WTC11 (cell line): Measurements from ENCODE around the gene FBXL13. TPM values are rescaled to one million over a fixed set of nuclear protein-coding genes. Genes with fewer than 3 reads are reported as not detected.

Experiments used
- ATAC-seq: fragments of 200-7000 bp; cut with Tn5 transposase; 2 replicates; pipeline ENCODE4 v1.10.0; 2021; ENCODE audit warnings: mild to moderate bottlenecking, moderate library complexity
- CTCF ChIA-PET: fragments of 300-600 bp; sonication (Branson Sonifier 250); formaldehyde crosslinking; loops from one replicate; lab custom pipeline; 2021; ENCODE audit warnings: antibody characterized with exemption; lab: Charles Lee
- POLR2A ChIA-PET: fragments of 350-600 bp; sonication (Branson Sonifier 250); formaldehyde crosslinking; loops from one replicate; lab custom pipeline; 2021; ENCODE audit warnings: antibody characterized with exemption; lab: Charles Lee
- DNase-seq: peaks from one replicate; pipeline ENCODE4 v3.0.0; 2021; ENCODE audit warnings: low spot score
- H3K27ac Mint-ChIP-seq: 2 replicates; pipeline ENCODE4 v1.8.0; 2021; ENCODE audit warnings: mixed read lengths
- H3K27me3 Mint-ChIP-seq: 2 replicates; pipeline ENCODE4 v1.8.0; 2021; ENCODE audit warnings: low read depth, mild to moderate bottlenecking, moderate library complexity, mixed read lengths
- H3K36me3 Mint-ChIP-seq: 2 replicates; pipeline ENCODE4 v1.8.0; 2021; ENCODE audit warnings: mixed read lengths
- H3K4me1 Mint-ChIP-seq: 2 replicates; pipeline ENCODE4 v1.8.0; 2022; ENCODE audit warnings: mixed read lengths
- H3K4me3 Mint-ChIP-seq: 2 replicates; pipeline ENCODE4 v1.8.0; 2021; ENCODE audit warnings: mild to moderate bottlenecking, moderate library complexity, mixed read lengths
- H3K9me3 Mint-ChIP-seq: 2 replicates; pipeline ENCODE4 v1.8.0; 2021; ENCODE audit warnings: mixed read lengths
- CREB1 ChIP-seq: sonication (generic); formaldehyde crosslinking; IDR thresholded peaks from 2 replicates; pipeline ENCODE4 v1.8.0; 2023; ENCODE audit warnings: mild to moderate bottlenecking, missing genetic modification reagents
- FOXJ3 ChIP-seq: sonication (generic); formaldehyde crosslinking; IDR thresholded peaks from 2 replicates; pipeline ENCODE4 v1.9.0; 2021; ENCODE audit warnings: missing genetic modification reagents, mild to moderate bottlenecking, borderline replicate concordance
- GRHL2 ChIP-seq: fragments of 250-450 bp; sonication (Bioruptor Pico); IDR thresholded peaks from 2 replicates; pipeline ENCODE4 v1.8.0; 2022; ENCODE audit warnings: mild to moderate bottlenecking, moderate library complexity; ENCODE audit not compliant: insufficient replicate concordance, severe bottlenecking
- GTF2I ChIP-seq: fragments of 250-450 bp; sonication (Bioruptor Pico); conservative IDR thresholded peaks from 2 replicates; pipeline ENCODE4 v1.4.0; 2021; ENCODE audit warnings: mild to moderate bottlenecking
- MXD4 ChIP-seq: fragments of 250-450 bp; sonication (Bioruptor Pico); IDR thresholded peaks from 2 replicates; pipeline ENCODE4 v1.8.0; 2021; ENCODE audit warnings: mild to moderate bottlenecking, moderate library complexity, borderline replicate concordance
- NFATC4 ChIP-seq: fragments of 250-450 bp; sonication (Bioruptor Pico); IDR thresholded peaks from 2 replicates; pipeline ENCODE4 v1.9.0; 2021; ENCODE audit warnings: mild to moderate bottlenecking
- NR3C1 ChIP-seq: sonication (generic); formaldehyde crosslinking; conservative IDR thresholded peaks from 2 replicates; pipeline ENCODE4 v1.8.1; 2023; ENCODE audit warnings: low read depth, mild to moderate bottlenecking, missing genetic modification reagents
- TEAD4 ChIP-seq: sonication (generic); formaldehyde crosslinking; IDR thresholded peaks from 2 replicates; pipeline ENCODE4 v1.8.0; 2022; ENCODE audit warnings: mild to moderate bottlenecking, missing genetic modification reagents
- ZNF138 ChIP-seq: sonication (generic); formaldehyde crosslinking; conservative IDR thresholded peaks from 2 replicates; pipeline ENCODE4 v1.8.1; 2022; ENCODE audit warnings: mild to moderate bottlenecking, moderate library complexity, missing genetic modification reagents
- ZNF219 ChIP-seq: sonication (generic); formaldehyde crosslinking; IDR thresholded peaks from 2 replicates; pipeline ENCODE4 v1.8.0; 2023; ENCODE audit warnings: missing genetic modification reagents, mild to moderate bottlenecking, borderline replicate concordance
- ZNF263 ChIP-seq: sonication (generic); formaldehyde crosslinking; IDR thresholded peaks from 2 replicates; pipeline ENCODE4 v1.8.1; 2022; ENCODE audit warnings: low read depth, mild to moderate bottlenecking, moderate library complexity, missing genetic modification reagents
- ZNF416 ChIP-seq: fragments of 250-450 bp; sonication (Bioruptor Pico); IDR thresholded peaks from 2 replicates; pipeline ENCODE4 v1.9.0; 2021; ENCODE audit warnings: mild to moderate bottlenecking, inconsistent platforms
- total RNA-seq: library from RNA; stranded (reverse); gene quantifications from 3 replicates; pipeline ENCODE4 v1.2.3, GENCODE V29; 2021
- TF ChIP-seq, protein P1 (sequence below): sonication (generic); formaldehyde crosslinking; IDR thresholded peaks from 2 replicates; pipeline ENCODE4 v1.8.0; 2022; ENCODE audit warnings: missing genetic modification reagents
- TF ChIP-seq, protein P2 (sequence below): sonication (generic); formaldehyde crosslinking; IDR thresholded peaks from 2 replicates; pipeline ENCODE4 v1.8.0; 2023; ENCODE audit warnings: mild to moderate bottlenecking, missing genetic modification reagents
- TF ChIP-seq, protein P3 (sequence below): sonication (generic); formaldehyde crosslinking; IDR thresholded peaks from 2 replicates; pipeline ENCODE4 v1.8.1; 2022; ENCODE audit warnings: mild to moderate bottlenecking, missing genetic modification reagents, moderate library complexity, borderline replicate concordance
- TF ChIP-seq, protein P4 (sequence below): fragments of 200-600 bp; IDR thresholded peaks from 2 replicates; pipeline ENCODE4 v1.8.0; 2022; ENCODE audit warnings: antibody characterized with exemption
- TF ChIP-seq, protein P5 (sequence below): sonication (generic); formaldehyde crosslinking; IDR thresholded peaks from 2 replicates; pipeline ENCODE4 v1.8.0; 2023; ENCODE audit warnings: missing genetic modification reagents
- TF ChIP-seq, protein P6 (sequence below): sonication (generic); formaldehyde crosslinking; IDR thresholded peaks from 2 replicates; pipeline ENCODE4 v1.8.0; 2022; ENCODE audit warnings: mild to moderate bottlenecking, missing genetic modification reagents
- TF ChIP-seq, protein P7 (sequence below): sonication (generic); formaldehyde crosslinking; conservative IDR thresholded peaks from 2 replicates; pipeline ENCODE4 v1.8.1; 2022; ENCODE audit warnings: mild to moderate bottlenecking, missing genetic modification reagents

FBXL13 gene
- total RNA-seq, 1 experiment from 2014 or later: 1.7 TPM

DNA sequence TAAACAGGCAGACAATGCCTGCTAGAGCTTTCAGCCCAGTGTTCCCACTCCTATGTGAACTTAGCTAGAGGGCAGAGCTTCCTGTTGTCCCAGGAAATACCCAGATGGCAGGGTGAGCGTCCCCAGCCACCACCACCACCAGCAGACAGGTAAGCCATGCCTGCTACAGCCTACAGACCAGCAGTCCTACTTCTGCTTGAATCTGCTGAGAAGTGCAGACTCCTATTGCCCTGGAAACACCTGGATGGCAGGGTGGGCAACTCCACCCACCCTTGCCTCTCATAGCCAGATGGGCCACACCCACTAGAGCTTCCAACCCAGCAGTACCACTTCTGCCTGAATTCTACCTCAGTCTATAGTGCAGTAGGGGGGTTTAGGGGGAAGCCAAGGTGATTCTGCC is 64.4 kb downstream of the FBXL13 start (continued):
- TF ChIP-seq, protein P1, sequence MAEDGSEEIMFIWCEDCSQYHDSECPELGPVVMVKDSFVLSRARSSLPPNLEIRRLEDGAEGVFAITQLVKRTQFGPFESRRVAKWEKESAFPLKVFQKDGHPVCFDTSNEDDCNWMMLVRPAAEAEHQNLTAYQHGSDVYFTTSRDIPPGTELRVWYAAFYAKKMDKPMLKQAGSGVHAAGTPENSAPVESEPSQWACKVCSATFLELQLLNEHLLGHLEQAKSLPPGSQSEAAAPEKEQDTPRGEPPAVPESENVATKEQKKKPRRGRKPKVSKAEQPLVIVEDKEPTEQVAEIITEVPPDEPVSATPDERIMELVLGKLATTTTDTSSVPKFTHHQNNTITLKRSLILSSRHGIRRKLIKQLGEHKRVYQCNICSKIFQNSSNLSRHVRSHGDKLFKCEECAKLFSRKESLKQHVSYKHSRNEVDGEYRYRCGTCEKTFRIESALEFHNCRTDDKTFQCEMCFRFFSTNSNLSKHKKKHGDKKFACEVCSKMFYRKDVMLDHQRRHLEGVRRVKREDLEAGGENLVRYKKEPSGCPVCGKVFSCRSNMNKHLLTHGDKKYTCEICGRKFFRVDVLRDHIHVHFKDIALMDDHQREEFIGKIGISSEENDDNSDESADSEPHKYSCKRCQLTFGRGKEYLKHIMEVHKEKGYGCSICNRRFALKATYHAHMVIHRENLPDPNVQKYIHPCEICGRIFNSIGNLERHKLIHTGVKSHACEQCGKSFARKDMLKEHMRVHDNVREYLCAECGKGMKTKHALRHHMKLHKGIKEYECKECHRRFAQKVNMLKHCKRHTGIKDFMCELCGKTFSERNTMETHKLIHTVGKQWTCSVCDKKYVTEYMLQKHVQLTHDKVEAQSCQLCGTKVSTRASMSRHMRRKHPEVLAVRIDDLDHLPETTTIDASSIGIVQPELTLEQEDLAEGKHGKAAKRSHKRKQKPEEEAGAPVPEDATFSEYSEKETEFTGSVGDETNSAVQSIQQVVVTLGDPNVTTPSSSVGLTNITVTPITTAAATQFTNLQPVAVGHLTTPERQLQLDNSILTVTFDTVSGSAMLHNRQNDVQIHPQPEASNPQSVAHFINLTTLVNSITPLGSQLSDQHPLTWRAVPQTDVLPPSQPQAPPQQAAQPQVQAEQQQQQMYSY: no peak
- TF ChIP-seq, all 79 proteins: peak for 0

DNA sequence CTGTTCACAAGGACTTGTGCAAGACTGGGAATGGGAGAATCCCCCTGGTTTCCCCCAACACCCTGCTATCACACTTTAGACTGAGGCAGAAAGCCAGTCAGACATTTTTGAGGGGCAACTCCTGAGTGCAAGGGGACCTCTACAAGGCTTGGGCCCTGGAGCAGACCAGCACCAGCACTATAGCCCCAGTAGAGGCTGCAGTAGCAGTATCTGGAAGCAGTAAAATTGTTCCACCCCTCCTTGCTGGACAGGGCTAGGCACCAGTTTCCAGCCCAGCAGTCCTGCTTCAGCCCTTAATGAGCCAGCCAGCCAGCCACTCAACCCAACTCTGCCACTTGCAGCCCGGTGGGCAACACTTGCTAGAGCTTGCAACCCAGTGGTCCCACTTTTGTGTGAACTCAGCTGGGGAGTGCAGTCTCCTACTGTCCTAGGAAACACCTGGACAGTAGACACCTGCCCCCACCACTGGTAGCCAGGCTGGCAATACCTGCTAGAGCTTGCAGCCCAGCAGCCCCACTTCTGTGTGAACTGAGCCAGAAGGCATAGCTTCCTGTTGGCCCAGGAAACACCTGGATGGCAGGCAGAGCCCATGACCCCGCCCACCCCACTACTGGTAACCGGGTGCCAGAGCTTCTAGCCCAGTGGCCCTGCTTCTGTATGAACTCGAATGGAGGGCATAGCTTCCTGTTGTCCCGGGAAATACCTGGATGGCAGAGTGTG is 65.0 kb downstream of the FBXL13 start:
- H3K9me3 Mint-ChIP-seq: peaks cover 10% of the 10 kb centered on the region
- TF ChIP-seq, protein P2, sequence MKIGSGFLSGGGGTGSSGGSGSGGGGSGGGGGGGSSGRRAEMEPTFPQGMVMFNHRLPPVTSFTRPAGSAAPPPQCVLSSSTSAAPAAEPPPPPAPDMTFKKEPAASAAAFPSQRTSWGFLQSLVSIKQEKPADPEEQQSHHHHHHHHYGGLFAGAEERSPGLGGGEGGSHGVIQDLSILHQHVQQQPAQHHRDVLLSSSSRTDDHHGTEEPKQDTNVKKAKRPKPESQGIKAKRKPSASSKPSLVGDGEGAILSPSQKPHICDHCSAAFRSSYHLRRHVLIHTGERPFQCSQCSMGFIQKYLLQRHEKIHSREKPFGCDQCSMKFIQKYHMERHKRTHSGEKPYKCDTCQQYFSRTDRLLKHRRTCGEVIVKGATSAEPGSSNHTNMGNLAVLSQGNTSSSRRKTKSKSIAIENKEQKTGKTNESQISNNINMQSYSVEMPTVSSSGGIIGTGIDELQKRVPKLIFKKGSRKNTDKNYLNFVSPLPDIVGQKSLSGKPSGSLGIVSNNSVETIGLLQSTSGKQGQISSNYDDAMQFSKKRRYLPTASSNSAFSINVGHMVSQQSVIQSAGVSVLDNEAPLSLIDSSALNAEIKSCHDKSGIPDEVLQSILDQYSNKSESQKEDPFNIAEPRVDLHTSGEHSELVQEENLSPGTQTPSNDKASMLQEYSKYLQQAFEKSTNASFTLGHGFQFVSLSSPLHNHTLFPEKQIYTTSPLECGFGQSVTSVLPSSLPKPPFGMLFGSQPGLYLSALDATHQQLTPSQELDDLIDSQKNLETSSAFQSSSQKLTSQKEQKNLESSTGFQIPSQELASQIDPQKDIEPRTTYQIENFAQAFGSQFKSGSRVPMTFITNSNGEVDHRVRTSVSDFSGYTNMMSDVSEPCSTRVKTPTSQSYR (CRISPR knock-in tag): no peak
- no peak for TF ChIP-seq FOXJ3 (CRISPR knock-in tag)
- TF ChIP-seq, protein P3, sequence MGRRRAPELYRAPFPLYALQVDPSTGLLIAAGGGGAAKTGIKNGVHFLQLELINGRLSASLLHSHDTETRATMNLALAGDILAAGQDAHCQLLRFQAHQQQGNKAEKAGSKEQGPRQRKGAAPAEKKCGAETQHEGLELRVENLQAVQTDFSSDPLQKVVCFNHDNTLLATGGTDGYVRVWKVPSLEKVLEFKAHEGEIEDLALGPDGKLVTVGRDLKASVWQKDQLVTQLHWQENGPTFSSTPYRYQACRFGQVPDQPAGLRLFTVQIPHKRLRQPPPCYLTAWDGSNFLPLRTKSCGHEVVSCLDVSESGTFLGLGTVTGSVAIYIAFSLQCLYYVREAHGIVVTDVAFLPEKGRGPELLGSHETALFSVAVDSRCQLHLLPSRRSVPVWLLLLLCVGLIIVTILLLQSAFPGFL (CRISPR knock-in tag): no peak
- no peak for TF ChIP-seq ZNF263 (CRISPR knock-in tag)
- no peak for TF ChIP-seq GTF2I (CRISPR knock-in tag)
- TF ChIP-seq NFATC4 (CRISPR knock-in tag): no peak
- TF ChIP-seq ZNF416 (CRISPR knock-in tag): no peak
- no peak for TF ChIP-seq NR3C1 (CRISPR knock-in tag)
- TF ChIP-seq, protein P4, sequence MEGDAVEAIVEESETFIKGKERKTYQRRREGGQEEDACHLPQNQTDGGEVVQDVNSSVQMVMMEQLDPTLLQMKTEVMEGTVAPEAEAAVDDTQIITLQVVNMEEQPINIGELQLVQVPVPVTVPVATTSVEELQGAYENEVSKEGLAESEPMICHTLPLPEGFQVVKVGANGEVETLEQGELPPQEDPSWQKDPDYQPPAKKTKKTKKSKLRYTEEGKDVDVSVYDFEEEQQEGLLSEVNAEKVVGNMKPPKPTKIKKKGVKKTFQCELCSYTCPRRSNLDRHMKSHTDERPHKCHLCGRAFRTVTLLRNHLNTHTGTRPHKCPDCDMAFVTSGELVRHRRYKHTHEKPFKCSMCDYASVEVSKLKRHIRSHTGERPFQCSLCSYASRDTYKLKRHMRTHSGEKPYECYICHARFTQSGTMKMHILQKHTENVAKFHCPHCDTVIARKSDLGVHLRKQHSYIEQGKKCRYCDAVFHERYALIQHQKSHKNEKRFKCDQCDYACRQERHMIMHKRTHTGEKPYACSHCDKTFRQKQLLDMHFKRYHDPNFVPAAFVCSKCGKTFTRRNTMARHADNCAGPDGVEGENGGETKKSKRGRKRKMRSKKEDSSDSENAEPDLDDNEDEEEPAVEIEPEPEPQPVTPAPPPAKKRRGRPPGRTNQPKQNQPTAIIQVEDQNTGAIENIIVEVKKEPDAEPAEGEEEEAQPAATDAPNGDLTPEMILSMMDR: no peak
- no peak for TF ChIP-seq CREB1 (CRISPR knock-in tag)
- TF ChIP-seq MXD4: no peak
- TF ChIP-seq TEAD4 (CRISPR knock-in tag): no peak
- TF ChIP-seq, protein P5, sequence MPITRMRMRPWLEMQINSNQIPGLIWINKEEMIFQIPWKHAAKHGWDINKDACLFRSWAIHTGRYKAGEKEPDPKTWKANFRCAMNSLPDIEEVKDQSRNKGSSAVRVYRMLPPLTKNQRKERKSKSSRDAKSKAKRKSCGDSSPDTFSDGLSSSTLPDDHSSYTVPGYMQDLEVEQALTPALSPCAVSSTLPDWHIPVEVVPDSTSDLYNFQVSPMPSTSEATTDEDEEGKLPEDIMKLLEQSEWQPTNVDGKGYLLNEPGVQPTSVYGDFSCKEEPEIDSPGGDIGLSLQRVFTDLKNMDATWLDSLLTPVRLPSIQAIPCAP: no peak
- no peak for TF ChIP-seq ZNF138 (CRISPR knock-in tag)
- TF ChIP-seq GRHL2 (CRISPR knock-in tag): no peak
- TF ChIP-seq, protein P6, sequence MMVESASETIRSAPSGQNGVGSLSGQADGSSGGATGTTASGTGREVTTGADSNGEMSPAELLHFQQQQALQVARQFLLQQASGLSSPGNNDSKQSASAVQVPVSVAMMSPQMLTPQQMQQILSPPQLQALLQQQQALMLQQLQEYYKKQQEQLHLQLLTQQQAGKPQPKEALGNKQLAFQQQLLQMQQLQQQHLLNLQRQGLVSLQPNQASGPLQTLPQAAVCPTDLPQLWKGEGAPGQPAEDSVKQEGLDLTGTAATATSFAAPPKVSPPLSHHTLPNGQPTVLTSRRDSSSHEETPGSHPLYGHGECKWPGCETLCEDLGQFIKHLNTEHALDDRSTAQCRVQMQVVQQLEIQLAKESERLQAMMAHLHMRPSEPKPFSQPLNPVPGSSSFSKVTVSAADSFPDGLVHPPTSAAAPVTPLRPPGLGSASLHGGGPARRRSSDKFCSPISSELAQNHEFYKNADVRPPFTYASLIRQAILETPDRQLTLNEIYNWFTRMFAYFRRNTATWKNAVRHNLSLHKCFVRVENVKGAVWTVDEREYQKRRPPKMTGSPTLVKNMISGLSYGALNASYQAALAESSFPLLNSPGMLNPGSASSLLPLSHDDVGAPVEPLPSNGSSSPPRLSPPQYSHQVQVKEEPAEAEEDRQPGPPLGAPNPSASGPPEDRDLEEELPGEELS (CRISPR knock-in tag): no peak
- TF ChIP-seq, protein P7, sequence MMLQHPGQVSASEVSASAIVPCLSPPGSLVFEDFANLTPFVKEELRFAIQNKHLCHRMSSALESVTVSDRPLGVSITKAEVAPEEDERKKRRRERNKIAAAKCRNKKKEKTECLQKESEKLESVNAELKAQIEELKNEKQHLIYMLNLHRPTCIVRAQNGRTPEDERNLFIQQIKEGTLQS (CRISPR knock-in tag): no peak
- no peak for TF ChIP-seq ZNF219 (CRISPR knock-in tag)
- H3K4me3 Mint-ChIP-seq: no peak overlapping the region
- no peaks in the 10 kb centered on the region; the same call in 1 of the 2 replicates for H3K36me3 Mint-ChIP-seq
- CTCF ChIA-PET: interaction anchor here (1.3 kb wide), 1 partner anchor 52 kb away, joined by 5 read pairs; no protein-coding TSS in a partner anchor
- POLR2A ChIA-PET: no interaction called here
- DNase-seq: no peak
- no peaks in the 10 kb centered on the region for H3K27me3 Mint-ChIP-seq
- no peaks in the 10 kb centered on the region for H3K4me1 Mint-ChIP-seq
- ATAC-seq: peak; percentile 39; the same call in 1 of the 2 replicates
- H3K27ac Mint-ChIP-seq: no peak overlapping the region
